IPS-18c (cell line): Measurements from ENCODE around the gene LAMTOR2.
A peak's percentile ranks its signal among the peaks of the same experiment; 100 is the strongest.

Experiments used
- H3K4me3 ChIP-seq: 2 replicates; pipeline ENCODE4 v1.7.0; 2013; ENCODE audit warnings: low read depth, mild to moderate bottlenecking, low read length, moderate library complexity; ENCODE audit not compliant: insufficient read depth
- H3K9me3 ChIP-seq: one replicate; pipeline ENCODE4 v1.6.1; 2013; ENCODE audit warnings: mild to moderate bottlenecking, low read length, moderate library complexity; ENCODE audit not compliant: control insufficient read depth, insufficient read depth

Gene LAMTOR2

GRCh38 chr1:156045076-156045475 is 9.5 kb upstream of the LAMTOR2 start:
- Histone ChIP-seq H3K9me3 (no peaks in the 10 kb centered on the region), H3K4me3 (no peak overlapping the region)

- no peak overlapping the region for H3K4me3 ChIP-seq
These were observed 5.8 kb upstream of the LAMTOR2 start for GRCh38 chr1:156048663-156049258.

GRCh38 chr1:156050376-156050775 is 4.2 kb upstream of the LAMTOR2 start:
- no peaks in the 10 kb centered on the region for H3K9me3 ChIP-seq

More at GRCh38 chr1:156048663-156049258, 5.8 kb upstream of the LAMTOR2 start:
- H3K9me3 ChIP-seq, result no peaks in the 10 kb centered on the region

GRCh38 chr1:156051011-156051725 is 3.4 kb upstream of the LAMTOR2 start:
- no peaks in the 10 kb centered on the region for H3K9me3 ChIP-seq
- no peak overlapping the region for H3K4me3 ChIP-seq

More at GRCh38 chr1:156050376-156050775, 4.2 kb upstream of the LAMTOR2 start:
- no peak overlapping the region for H3K4me3 ChIP-seq

- Histone ChIP-seq H3K4me3 (peak overlapping the region; percentile 91), H3K9me3 (no peaks in the 10 kb centered on the region)
These were observed 1.5 kb upstream of the LAMTOR2 start for GRCh38 chr1:156052862-156053767.

- H3K9me3 ChIP-seq, result no peaks in the 10 kb centered on the region
These were observed 648 bp upstream of the LAMTOR2 start, which contains the start of gene UBQLN4 for GRCh38 chr1:156053768-156054499. UBQLN4 (minus strand) TSS chr1:156053798; CDS start chr1:156053701, 97 bp downstream.

GRCh38 chr1:156055281-156056048 is 883 bp downstream of the LAMTOR2 start:
- H3K9me3 ChIP-seq, result no peaks in the 10 kb centered on the region
- peak overlapping the region; percentile 82 for H3K4me3 ChIP-seq

More at GRCh38 chr1:156053768-156054499, 648 bp upstream of the LAMTOR2 start, which contains the start of gene UBQLN4:
- peak within 1 kb of the TSS; percentile 91 for H3K4me3 ChIP-seq

- Histone ChIP-seq H3K4me3 (no peak overlapping the region), H3K9me3 (no peaks in the 10 kb centered on the region)
These were observed 1.8 kb downstream of the LAMTOR2 start for GRCh38 chr1:156056326-156056849.

- H3K4me3 ChIP-seq, result peak within 1 kb of the TSS; percentile 53; the same call in 1 of the 2 replicates
These were observed 6.5 kb downstream of the LAMTOR2 start, which contains the start of gene RAB25 for GRCh38 chr1:156060937-156061636. RAB25 (plus strand) TSS chr1:156061160; CDS start chr1:156061401, 241 bp downstream.

GRCh38 chr1:156062189-156062588 is 7.6 kb downstream of the LAMTOR2 start:
- Histone ChIP-seq H3K4me3 (no peak overlapping the region), H3K9me3 (no peaks in the 10 kb centered on the region)

More at GRCh38 chr1:156060937-156061636, 6.5 kb downstream of the LAMTOR2 start, which contains the start of gene RAB25:
- no peaks in the 10 kb centered on the region for H3K9me3 ChIP-seq

- Histone ChIP-seq H3K4me3 (no peak overlapping the region), H3K9me3 (no peaks in the 10 kb centered on the region)
These were observed 9.4 kb downstream of the LAMTOR2 start for GRCh38 chr1:156063997-156064285.

GRCh38 chr1:156064615-156065014 is 10.0 kb downstream of the LAMTOR2 start:
- H3K9me3 ChIP-seq, result no peaks in the 10 kb centered on the region
- no peak overlapping the region for H3K4me3 ChIP-seq

- H3K9me3 ChIP-seq, result no peaks in the 10 kb centered on the region
- H3K4me3 ChIP-seq, result no peak overlapping the region
These were observed 10.6 kb downstream of the LAMTOR2 start for GRCh38 chr1:156065212-156065611.

GRCh38 chr1:156065871-156066270 is 11.3 kb downstream of the LAMTOR2 start:
- Histone ChIP-seq H3K9me3 (no peaks in the 10 kb centered on the region), H3K4me3 (no peak overlapping the region)

GRCh38 chr1:156067262-156067661 is 12.7 kb downstream of the LAMTOR2 start:
- Histone ChIP-seq H3K9me3 (no peaks in the 10 kb centered on the region), H3K4me3 (no peak overlapping the region)
